Subcutaneous adipose tissue (tissue), 4 donors: Measurements from ENCODE around the gene LRCOL1. TPM values are rescaled to one million over a fixed set of nuclear protein-coding genes. Genes with fewer than 3 reads are reported as not detected.

ENCODE experiments used
- CTCF ChIP-seq: fragments of 450-650 bp; IDR thresholded peaks from one replicate; pipeline ENCODE4 v1.5.1; 2016; ENCODE audit warnings: low read depth, mild to moderate bottlenecking, control low read depth, antibody characterized with exemption, moderate library complexity
- total RNA-seq, 4 donors: library from RNA; depleted of rRNA; stranded (reverse); fragments of >200 nt; gene quantifications; one replicate each; pipeline ENCODE4 v1.1.0, GENCODE V29; 2016

Gene LRCOL1
- total RNA-seq, 4 donors from 2014 or later: 2.1 TPM; not detected in 3

- TF ChIP-seq CTCF: no peak
These were observed 15.2 kb downstream of the LRCOL1 start for GRCh38 chr12:132595183-132595582.

GRCh38 chr12:132593938-132594358 is 16.4 kb downstream of the LRCOL1 start:
- no peak for TF ChIP-seq CTCF

- no peak for TF ChIP-seq CTCF
These were observed 16.9 kb downstream of the LRCOL1 start for GRCh38 chr12:132593521-132593920.

GRCh38 chr12:132593071-132593470 is 17.3 kb downstream of the LRCOL1 start:
- TF ChIP-seq CTCF: no peak

- TF ChIP-seq CTCF: no peak
These were observed 18.0 kb downstream of the LRCOL1 start for GRCh38 chr12:132592282-132592970.

- no peak for TF ChIP-seq CTCF
These were observed 19.1 kb downstream of the LRCOL1 start for GRCh38 chr12:132591107-132591935.
